Cardiac fibroblast (primary cell): ENCODE data around the gene SART1.

ENCODE experiments used
- DNase-seq, 2 donors: peaks; one replicate each; pipeline versions ENCODE4 v3.0.0 to v3.0.0-alpha.2; 2010; ENCODE audit warnings: low read depth in 2 of 2
- H3K4me3 ChIP-seq, 2 donors: replicated peaks in 1 of 2; 1 replicate in 1 of 2; 2 replicates in 1 of 2; pipeline ENCODE4 v1.5.1; 2011; ENCODE audit warnings: low read depth in 2 of 2, low read length in 2 of 2, mild to moderate bottlenecking in 2 of 2, moderate library complexity in 1 of 2
- TF ChIP-seq, protein P1 (sequence below): IDR thresholded peaks from one replicate; pipeline ENCODE4 v1.5.1; 2011; ENCODE audit warnings: low read depth, mild to moderate bottlenecking, low read length, inconsistent platforms

SART1 gene

GRCh38 chr11:66011785-66012303 lies 50.3 kb downstream of the SART1 start, which contains the start of gene CST6:
Gene CST6, plus strand, starts transcription at chr11:66012008. Its CDS starts 37 bp downstream, at chr11:66012045.
- no peak for DNase-seq
- no peak within 1 kb of the TSS for H3K4me3 ChIP-seq
- TF ChIP-seq, protein P1, sequence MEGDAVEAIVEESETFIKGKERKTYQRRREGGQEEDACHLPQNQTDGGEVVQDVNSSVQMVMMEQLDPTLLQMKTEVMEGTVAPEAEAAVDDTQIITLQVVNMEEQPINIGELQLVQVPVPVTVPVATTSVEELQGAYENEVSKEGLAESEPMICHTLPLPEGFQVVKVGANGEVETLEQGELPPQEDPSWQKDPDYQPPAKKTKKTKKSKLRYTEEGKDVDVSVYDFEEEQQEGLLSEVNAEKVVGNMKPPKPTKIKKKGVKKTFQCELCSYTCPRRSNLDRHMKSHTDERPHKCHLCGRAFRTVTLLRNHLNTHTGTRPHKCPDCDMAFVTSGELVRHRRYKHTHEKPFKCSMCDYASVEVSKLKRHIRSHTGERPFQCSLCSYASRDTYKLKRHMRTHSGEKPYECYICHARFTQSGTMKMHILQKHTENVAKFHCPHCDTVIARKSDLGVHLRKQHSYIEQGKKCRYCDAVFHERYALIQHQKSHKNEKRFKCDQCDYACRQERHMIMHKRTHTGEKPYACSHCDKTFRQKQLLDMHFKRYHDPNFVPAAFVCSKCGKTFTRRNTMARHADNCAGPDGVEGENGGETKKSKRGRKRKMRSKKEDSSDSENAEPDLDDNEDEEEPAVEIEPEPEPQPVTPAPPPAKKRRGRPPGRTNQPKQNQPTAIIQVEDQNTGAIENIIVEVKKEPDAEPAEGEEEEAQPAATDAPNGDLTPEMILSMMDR = no peak

- TF ChIP-seq, protein P1 = no peak
- DNase-seq = no peak
- H3K4me3 ChIP-seq = no peak overlapping the region
Measured at GRCh38 chr11:66012371-66012945, 50.9 kb downstream of the SART1 start.

DNA sequence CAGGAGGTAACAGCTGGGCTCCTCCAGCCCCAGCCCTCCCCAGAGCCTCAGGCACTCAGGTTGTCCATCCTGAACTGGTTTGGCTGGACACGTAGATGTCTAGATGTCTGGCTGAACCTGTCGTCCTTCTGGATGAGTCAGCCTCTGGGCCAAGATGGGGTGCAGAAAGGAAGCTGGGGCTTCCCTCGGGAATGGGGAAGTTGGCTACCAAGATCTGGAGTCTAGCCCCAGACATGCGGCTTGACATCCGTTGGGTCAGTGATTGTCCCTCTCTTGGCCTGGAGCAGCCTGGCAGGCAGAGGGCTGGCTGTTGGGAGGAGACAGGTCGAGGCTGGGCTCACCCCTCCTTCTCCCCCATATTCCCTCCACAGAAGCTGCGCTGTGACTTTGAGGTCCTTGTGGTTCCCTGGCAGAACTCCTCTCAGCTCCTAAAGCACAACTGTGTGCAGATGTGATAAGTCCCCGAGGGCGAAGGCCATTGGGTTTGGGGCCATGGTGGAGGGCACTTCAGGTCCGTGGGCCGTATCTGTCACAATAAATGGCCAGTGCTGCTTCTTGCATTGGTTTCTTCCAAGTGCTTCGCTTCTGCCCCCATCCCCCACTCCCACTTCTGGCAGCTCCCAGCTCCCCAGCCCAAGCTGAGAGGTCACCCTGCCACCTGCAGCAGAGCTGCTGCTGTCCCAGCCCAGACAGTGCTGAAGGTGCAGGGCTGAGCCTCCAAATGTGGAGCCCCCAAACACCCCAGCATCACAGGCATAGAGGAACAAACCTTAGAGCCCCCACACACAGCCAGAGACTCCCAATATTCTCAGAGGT lies 51.6 kb downstream of the SART1 start:
- H3K4me3 ChIP-seq = no peak overlapping the region
- DNase-seq = no peak
- TF ChIP-seq, protein P1 = no peak

GRCh38 chr11:66013762-66014100 lies 52.2 kb downstream of the SART1 start:
- no peak for DNase-seq
- no peak overlapping the region for H3K4me3 ChIP-seq
- TF ChIP-seq, protein P1 = no peak

- DNase-seq = peak in 1 of 2 donors; percentile 14
- TF ChIP-seq, protein P1 = no peak
- H3K4me3 ChIP-seq = no peak overlapping the region
Measured at GRCh38 chr11:66014804-66015453, 53.4 kb downstream of the SART1 start.

GRCh38 chr11:66015454-66015881 lies 53.9 kb downstream of the SART1 start:
- no peak overlapping the region for H3K4me3 ChIP-seq
- DNase-seq = peak; percentile 23 to 72
- TF ChIP-seq, protein P1 = no peak
